Gastrocnemius medialis (tissue), 4 donors: ENCODE measurements around the gene HTR2C. TPM values are rescaled to one million over a fixed set of nuclear protein-coding genes. Genes with fewer than 3 reads are reported as not detected.

Source experiments
- microRNA counts, 2 donors: library from miRNA; unstranded; fragments of <30 nt; microRNA quantifications; one replicate each; lab custom pipeline; 2016
- microRNA-seq, 2 donors: library from miRNA; unstranded; fragments of <30 nt; microRNA quantifications; one replicate each; pipeline ENCODE4, GENCODE V29; 2016; ENCODE audit warnings: borderline replicate concordance in 2 of 2
- total RNA-seq, 4 donors: library from RNA; depleted of rRNA; stranded (reverse); fragments of >200 nt; gene quantifications; one replicate each; pipeline versions ENCODE4 v1.1.0 to v1.2.3, GENCODE V29; 2016

The HTR2C gene
- total RNA-seq, 4 donors from 2014 or later, result not detected

MicroRNAs within 50 kb of the gene (microRNA counts, 767-probe panel; counts per million panel counts)
- microRNA hsa-miR-1264 (lab: Ali Mortazavi, UCI) (356 to 448 counts per million in 2 donors), microRNA hsa-miR-1298 (lab: Ali Mortazavi, UCI) (356 to 448 counts per million in 2 donors), microRNA hsa-miR-1911-5p (lab: Ali Mortazavi, UCI) (356 to 448 counts per million in 2 donors), microRNA hsa-miR-1912 (lab: Ali Mortazavi, UCI) (356 to 448 counts per million in 2 donors), microRNA hsa-miR-448 (lab: Ali Mortazavi, UCI) (356 to 448 counts per million in 2 donors), microRNA hsa-miR-764 (lab: Ali Mortazavi, UCI) (356 to 448 counts per million in 2 donors)

Small RNA genes within 50 kb of the gene (microRNA-seq; reads per million reads assigned to microRNA genes)
- gene MIR1264 (0 reads per million in 2 donors), gene MIR1298 (0 to 1.7 reads per million in 2 donors), gene MIR1911 (0 to 1.7 reads per million in 2 donors), gene MIR1912 (0 to 0.85 reads per million in 2 donors), gene MIR448 (0 reads per million in 2 donors), gene MIR764 (0 reads per million in 2 donors)
